Sigmoid colon (tissue), 7 donors: ENCODE results near the gene PSME1. TPM values are rescaled to one million over a fixed set of nuclear protein-coding genes. Genes with fewer than 3 reads are reported as not detected.

Experiments
- DNase-seq: peaks from one replicate; pipeline ENCODE4 v3.0.0-alpha.2; 2019
- H3K27ac ChIP-seq, 4 donors: fragments of 200-600 bp; sonication (generic); one replicate each; pipeline ENCODE4 v1.5.1; 2016 to 2019; ENCODE audit warnings: mild to moderate bottlenecking in 1 of 4
- H3K27me3 ChIP-seq, 3 donors: fragments of 200-600 bp; sonication (generic); one replicate each; pipeline ENCODE4 v1.5.1; 2019; ENCODE audit warnings: mild to moderate bottlenecking in 1 of 3
- H3K36me3 ChIP-seq, 4 donors: fragments of 200-600 bp; sonication (generic); one replicate each; pipeline ENCODE4 v1.5.1; 2016 to 2019
- H3K4me1 ChIP-seq, 4 donors: fragments of 200-600 bp; sonication (generic); one replicate each; pipeline ENCODE4 v1.5.1; 2017 to 2019
- H3K4me3 ChIP-seq, 4 donors: fragments of 200-600 bp; sonication (generic); one replicate each; pipeline ENCODE4 v1.5.1; 2017 to 2019; ENCODE audit warnings: mild to moderate bottlenecking in 2 of 4, moderate library complexity in 1 of 4
- H3K9me3 ChIP-seq, 4 donors: fragments of 200-600 bp in 3 of 4; sonication (generic) in 3 of 4; one replicate each; pipeline versions ENCODE4 v1.5.1 to v1.6.1; 2013 to 2019
- CTCF ChIP-seq, 4 experiments: fragments of 450-650 bp in 3 of 4; fragments of 200-600 bp in 1 of 4; IDR thresholded peaks; one replicate each; pipeline ENCODE4 v1.5.1; 2016 to 2019; ENCODE audit warnings: antibody characterized with exemption in 4 of 4, mild to moderate bottlenecking in 3 of 4, moderate library complexity in 2 of 4
- EP300 ChIP-seq, 4 donors: sonication (generic); formaldehyde crosslinking; IDR thresholded peaks; one replicate each; pipeline ENCODE4 v1.6.1; 2017; ENCODE audit warnings: antibody characterized with exemption in 4 of 4
- POLR2A ChIP-seq, 2 donors: fragments of 450-650 bp; IDR thresholded peaks; one replicate each; pipeline ENCODE4 v1.6.1; 2016; ENCODE audit warnings: antibody characterized with exemption in 2 of 2, mild to moderate bottlenecking in 2 of 2, moderate library complexity in 2 of 2
- POLR2AphosphoS5 ChIP-seq, 4 donors: sonication (generic); formaldehyde crosslinking; IDR thresholded peaks; one replicate each; pipeline ENCODE4 v1.6.1; 2017; ENCODE audit warnings: antibody characterized with exemption in 4 of 4
- WGBS, 2 donors: extraction: QIAGEN DNeasy Blood & Tissue Kit; methylation state at CpG; one replicate each; pipeline ENCODE4 v1.1.7; 2013; 5-methylcytosine and 5-hydroxymethylcytosine counted together
- intact Hi-C: fragments of 100-400 bp; cut with DNase I; formaldehyde crosslinking; loops from one replicate; pipeline ENCODE4 v1.15.1; 2023
- polyA plus RNA-seq, 3 donors: library from polyadenylated mRNA; stranded (reverse); fragments of 200-250 nt; gene quantifications; one replicate each; pipeline ENCODE4 v1.2.3, GENCODE V29; 2013
- total RNA-seq, 4 donors: library from RNA; depleted of rRNA; stranded (reverse); fragments of >200 nt; gene quantifications; one replicate each; pipeline ENCODE4 v1.1.0, GENCODE V29; 2016
- donor health status: healthy with polysubstance abuse.
- donor health status: Bipolar disorder and iron deficiency.
- donor health status: healthy.

Gene PSME1
- total and polyA plus RNA-seq, 7 donors, result 129 to 438 (median 186) TPM

- intact Hi-C loops, result no loop called here
- peak overlapping the region in 2 of 4 donors; percentile 25 to 27 for H3K27ac ChIP-seq
- DNase-seq, result no peak
- 92% methylated on average over 15 of the region's 15 CpGs for WGBS, 2 donors
- no peaks in the 10 kb centered on the region for H3K27me3 ChIP-seq
- TF ChIP-seq EP300 (IDR thresholded peaks at IDR 0.05) (no peak), POLR2AphosphoS5 (IDR thresholded peaks at IDR 0.05) (no peak), POLR2A (IDR thresholded peaks at IDR 0.05) (no peak), CTCF (IDR thresholded peaks at IDR 0.05) (no peak)
- H3K9me3 ChIP-seq, result no peaks in the 10 kb centered on the region
- no peak overlapping the region for H3K4me3 ChIP-seq
- H3K36me3 ChIP-seq, result no peaks in the 10 kb centered on the region
- peaks cover 0 to 11% (median 6%) of the 10 kb centered on the region in 4 donors for H3K4me1 ChIP-seq
Observed at GRCh38 chr14:24131549-24131966, 4.4 kb upstream of the PSME1 start.

- TF ChIP-seq POLR2A (IDR thresholded peaks at IDR 0.05), result no peak
- Histone ChIP-seq H3K4me1 (peaks cover 0 to 17% (median 12%) of the 10 kb centered on the region in 4 donors), H3K27me3 (no peaks in the 10 kb centered on the region), H3K27ac (peak overlapping the region in 1 of 4 donors; percentile 25), H3K4me3 (no peak overlapping the region), H3K9me3 (no peaks in the 10 kb centered on the region), H3K36me3 (no peaks in the 10 kb centered on the region)
- intact Hi-C loops, result no loop called here
- DNase-seq, result no peak
- WGBS, 2 donors, result 49 to 79% methylated on average over 24 of the region's 24 CpGs
Observed at GRCh38 chr14:24132061-24132685, 3.8 kb upstream of the PSME1 start.

- intact Hi-C loops, result no loop called here
- whole genome bisulfite sequencing, 2 donors, result 94% methylated on average over 2 of the region's 2 CpGs
- H3K27ac ChIP-seq, result no peak overlapping the region
Observed at GRCh38 chr14:24132976-24133375, 3.0 kb upstream of the PSME1 start.

GRCh38 chr14:24133735-24134134 is 2.3 kb upstream of the PSME1 start:
- H3K4me1 ChIP-seq, result peaks cover 0 to 25% (median 20%) of the 10 kb centered on the region in 4 donors
- no peaks in the 10 kb centered on the region for H3K27me3 ChIP-seq
- TF ChIP-seq EP300 (IDR thresholded peaks at IDR 0.05) (no peak), POLR2A (IDR thresholded peaks at IDR 0.05) (no peak), CTCF (IDR thresholded peaks at IDR 0.05) (no peak), POLR2AphosphoS5 (IDR thresholded peaks at IDR 0.05) (no peak)
- H3K36me3 ChIP-seq, result peaks cover 8 to 14% (median 11%) of the 10 kb centered on the region in 4 donors
- H3K9me3 ChIP-seq, result no peaks in the 10 kb centered on the region
- intact Hi-C loops, result no loop called here
- no peak for DNase-seq
- WGBS, 2 donors, result 91 to 96% methylated on average over 1 of the region's 1 CpG
- no peak overlapping the region for H3K27ac ChIP-seq
- H3K4me3 ChIP-seq, result no peak overlapping the region

More at GRCh38 chr14:24132976-24133375, 3.0 kb upstream of the PSME1 start:
- no peaks in the 10 kb centered on the region for H3K27me3 ChIP-seq
- H3K36me3 ChIP-seq, result peaks cover under 1 to 6% (median 4%) of the 10 kb centered on the region in 4 donors
- H3K9me3 ChIP-seq, result no peaks in the 10 kb centered on the region
- peaks cover 0 to 21% (median 19%) of the 10 kb centered on the region in 4 donors for H3K4me1 ChIP-seq
- DNase-seq, result no peak
- H3K4me3 ChIP-seq, result no peak overlapping the region
- TF ChIP-seq POLR2AphosphoS5 (IDR thresholded peaks at IDR 0.05) (no peak), CTCF (IDR thresholded peaks at IDR 0.05) (no peak), EP300 (IDR thresholded peaks at IDR 0.05) (no peak), POLR2A (IDR thresholded peaks at IDR 0.05) (no peak)

- Histone ChIP-seq H3K4me1 (peaks cover 0 to 41% (median 32%) of the 10 kb centered on the region in 4 donors), H3K27me3 (no peaks in the 10 kb centered on the region), H3K9me3 (no peaks in the 10 kb centered on the region), H3K27ac (peak overlapping the region; percentile 93 to 95 (median 94)), H3K4me3 (peak overlapping the region; percentile 85 to 99 (median 96)), H3K36me3 (peaks cover 14 to 24% (median 17%) of the 10 kb centered on the region in 4 donors)
- TF ChIP-seq POLR2AphosphoS5 (IDR thresholded peaks at IDR 0.05) (no peak), POLR2A (IDR thresholded peaks at IDR 0.05) (no peak), EP300 (IDR thresholded peaks at IDR 0.05) (no peak), CTCF (IDR thresholded peaks at IDR 0.05) (no peak)
- intact Hi-C loops, result loop anchor here (5.0 kb wide), 1 partner anchor 578 kb away; the partner anchor contains the start of gene THTPA
- WGBS, 2 donors, result 3 to 8% methylated on average over 9 of the region's 9 CpGs
- no peak for DNase-seq
Observed at GRCh38 chr14:24135584-24135833, 485 bp upstream of the PSME1 start.
